Upper lobe of left lung (tissue), 4 donors: ENCODE measurements around the gene ASB16.

ENCODE experiments used
- CTCF ChIP-seq, 6 experiments: fragments of 450-650 bp in 4 of 6; fragments of 200-600 bp in 2 of 6; sonication (generic) in 2 of 6; IDR thresholded peaks; one replicate each; pipeline ENCODE4 v1.5.1; 2016 to 2019; ENCODE audit warnings: antibody characterized with exemption in 6 of 6
- EP300 ChIP-seq, 4 donors: sonication (generic); formaldehyde crosslinking; IDR thresholded peaks; one replicate each; pipeline ENCODE4 v1.5.1; 2017; ENCODE audit warnings: antibody characterized with exemption in 4 of 4, control low read depth in 2 of 4
- POLR2A ChIP-seq, 4 donors: fragments of 450-650 bp; IDR thresholded peaks; one replicate each; pipeline ENCODE4 v1.5.1; 2016 to 2017; ENCODE audit warnings: antibody characterized with exemption in 4 of 4, mild to moderate bottlenecking in 2 of 4
- POLR2AphosphoS5 ChIP-seq, 2 donors: sonication (generic); formaldehyde crosslinking; IDR thresholded peaks; one replicate each; pipeline ENCODE4 v1.5.1; 2017; ENCODE audit warnings: antibody characterized with exemption in 2 of 2

GRCh38 chr17:44149750-44150329, 20.7 kb upstream of the ASB16 start:
- no peak for TF ChIP-seq CTCF (IDR thresholded peaks at IDR 0.05)
- TF ChIP-seq POLR2A (IDR thresholded peaks at IDR 0.05), result no peak
- no peak for TF ChIP-seq POLR2AphosphoS5 (IDR thresholded peaks at IDR 0.05)
- TF ChIP-seq EP300 (IDR thresholded peaks at IDR 0.05), result no peak
